ENCODE data around the gene MMAB. TPM values are rescaled to one million over a fixed set of nuclear protein-coding genes. Genes with fewer than 3 reads are reported as not detected.

MMAB gene
- total and polyA plus RNA-seq, 2 donors (not counting 3 experiments of a cell fraction or from before 2014, with no cell fraction given): 39.1 to 46.0 TPM

DNA sequence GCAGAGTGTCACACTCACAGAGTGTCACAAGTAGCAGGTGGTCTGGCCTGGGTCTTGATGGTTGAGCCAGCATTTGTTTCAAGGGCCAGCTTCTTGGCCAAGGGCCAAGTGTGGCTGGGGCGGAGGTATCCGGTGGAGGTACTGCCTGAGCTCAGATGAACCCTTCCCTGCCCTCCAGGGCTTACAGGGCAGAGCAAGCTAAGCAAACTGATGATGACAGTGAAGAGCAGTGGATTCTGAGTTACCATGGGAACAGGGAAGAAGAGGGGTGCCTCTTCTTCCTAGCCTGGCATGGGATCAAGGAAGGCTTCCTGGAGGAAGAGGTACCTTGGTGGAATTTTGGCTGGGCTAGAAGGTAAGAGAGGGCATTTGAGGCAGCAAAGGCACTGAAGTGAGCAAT is 36.0 kb upstream of the MMAB start:
- POLR2A ChIA-PET: no interaction called here
- intact Hi-C loops (cut with micrococcal nuclease): no loop called here

More for the DNA sequence above, 36.0 kb upstream of the MMAB start:
- Histone ChIP-seq H3K9ac (replicated peaks; ENCODE audit: extremely low read depth, insufficient read depth, low read length) (no peak overlapping the region), H3K27me3 (ENCODE audit: control insufficient read depth in 2 of 2, insufficient read depth in 2 of 2, low read length in 2 of 2) (peaks cover 7 to 11% of the 10 kb centered on the region in 2 experiments), H3K4me3 (replicated peaks in 1 of 3; ENCODE audit: insufficient read depth in 1 of 3, low read depth in 1 of 3, low read length in 3 of 3) (no peak overlapping the region), H3K27ac (ENCODE audit: insufficient read depth, low read depth, low read length) (no peak overlapping the region), H3K4me2 (ENCODE audit: insufficient read depth, low read length) (no peak overlapping the region), H3K9me3 (replicated peaks; ENCODE audit: control insufficient read depth, insufficient read depth, low read length) (no peaks in the 10 kb centered on the region), H2AFZ (ENCODE audit: low read depth, low read length) (no peak overlapping the region), H3K9me1 (replicated peaks; ENCODE audit: control insufficient read depth, extremely low read depth, insufficient read depth, low read length) (no peaks in the 10 kb centered on the region), H3K36me3 (ENCODE audit: control insufficient read depth in 2 of 2, extremely low read depth in 1 of 2, insufficient read depth in 2 of 2, low read length in 2 of 2) (no peaks in the 10 kb centered on the region), H3K79me2 (ENCODE audit: control insufficient read depth, insufficient read depth, low read length) (no peaks in the 10 kb centered on the region), H4K20me1 (replicated peaks; ENCODE audit: control insufficient read depth, extremely low read depth, insufficient read depth, low read length) (no peaks in the 10 kb centered on the region), H3K4me1 (ENCODE audit: control insufficient read depth, extremely low read depth, insufficient read depth, low read length) (no peaks in the 10 kb centered on the region)
- CTCF ChIA-PET: no interaction called here
- dilution Hi-C loops (cut with MboI; ENCODE audit: extremely low pct_ligation_motif_present, low sequenced_read_pairs): no loop called here
- BruUV-seq (replicated peaks): no TSS peak
- DNase-seq (ENCODE audit: low read depth, low spot score) (no peak), FAIRE-seq (no peak)
- no peak for TF ChIP-seq POLR2A (IDR thresholded peaks at IDR 0.05; ENCODE audit: low read depth, low read length)
- TF ChIP-seq MYC (IDR thresholded peaks at IDR 0.05; ENCODE audit: low read depth, low read length): no peak
- TF ChIP-seq, protein P1, sequence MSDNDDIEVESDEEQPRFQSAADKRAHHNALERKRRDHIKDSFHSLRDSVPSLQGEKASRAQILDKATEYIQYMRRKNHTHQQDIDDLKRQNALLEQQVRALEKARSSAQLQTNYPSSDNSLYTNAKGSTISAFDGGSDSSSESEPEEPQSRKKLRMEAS (IDR thresholded peaks at IDR 0.05; ENCODE audit: insufficient read depth, insufficient read length): no peak
- no peak for TF ChIP-seq EZH2 (IDR thresholded peaks at IDR 0.05; ENCODE audit: borderline replicate concordance, low read depth, low read length, severe bottlenecking)
- no peak for TF ChIP-seq GATA2 (IDR thresholded peaks at IDR 0.05; ENCODE audit: insufficient read depth, insufficient read length, low read depth, low read length)
- TF ChIP-seq, protein P2, sequence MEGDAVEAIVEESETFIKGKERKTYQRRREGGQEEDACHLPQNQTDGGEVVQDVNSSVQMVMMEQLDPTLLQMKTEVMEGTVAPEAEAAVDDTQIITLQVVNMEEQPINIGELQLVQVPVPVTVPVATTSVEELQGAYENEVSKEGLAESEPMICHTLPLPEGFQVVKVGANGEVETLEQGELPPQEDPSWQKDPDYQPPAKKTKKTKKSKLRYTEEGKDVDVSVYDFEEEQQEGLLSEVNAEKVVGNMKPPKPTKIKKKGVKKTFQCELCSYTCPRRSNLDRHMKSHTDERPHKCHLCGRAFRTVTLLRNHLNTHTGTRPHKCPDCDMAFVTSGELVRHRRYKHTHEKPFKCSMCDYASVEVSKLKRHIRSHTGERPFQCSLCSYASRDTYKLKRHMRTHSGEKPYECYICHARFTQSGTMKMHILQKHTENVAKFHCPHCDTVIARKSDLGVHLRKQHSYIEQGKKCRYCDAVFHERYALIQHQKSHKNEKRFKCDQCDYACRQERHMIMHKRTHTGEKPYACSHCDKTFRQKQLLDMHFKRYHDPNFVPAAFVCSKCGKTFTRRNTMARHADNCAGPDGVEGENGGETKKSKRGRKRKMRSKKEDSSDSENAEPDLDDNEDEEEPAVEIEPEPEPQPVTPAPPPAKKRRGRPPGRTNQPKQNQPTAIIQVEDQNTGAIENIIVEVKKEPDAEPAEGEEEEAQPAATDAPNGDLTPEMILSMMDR (IDR thresholded peaks at IDR 0.05; ENCODE audit: extremely low read depth in 1 of 2, insufficient read depth in 1 of 2, low read depth in 1 of 2, low read length in 2 of 2): no peak
- no peak for TF ChIP-seq JUN (IDR thresholded peaks at IDR 0.05; ENCODE audit: borderline replicate concordance, insufficient read depth, insufficient read length, low read depth)
- no peak for TF ChIP-seq POLR2AphosphoS5 (IDR thresholded peaks at IDR 0.05; ENCODE audit: insufficient read depth, low read depth, low read length)
- TF ChIP-seq FOS (IDR thresholded peaks at IDR 0.05; ENCODE audit: borderline replicate concordance, insufficient read depth, low read length): no peak

Measured in endothelial cell of umbilical vein (primary cell).